HG03066 (cell line): Measurements from ENCODE around the gene CMTM3.
"Not testable (repeated sequence)": the region's sequence is repeated elsewhere in the genome, so short reads cannot be mapped to it uniquely, and the experiment has no call there.

Experiments
- ATAC-seq: cut with Tn5 transposase; IDR thresholded peaks from one replicate; pipeline ENCODE4 v1.9.1; 2021; ENCODE audit warnings: low read depth; ENCODE audit not compliant: unreplicated experiment

The CMTM3 gene

GRCh38 chr16:66604376-66605176 is at the start of gene CMTM3:
Gene CMTM3 (plus strand): TSS chr16:66604704. CDS start chr16:66604806, 102 bp downstream.
- peak; percentile 50 for ATAC-seq

- no peak for ATAC-seq
These were observed 44.4 kb upstream of the CMTM3 start for GRCh38 chr16:66560107-66560506.

- ATAC-seq: no peak
These were observed 43.0 kb upstream of the CMTM3 start for GRCh38 chr16:66561381-66562080.

- no peak for ATAC-seq
These were observed 42.1 kb upstream of the CMTM3 start for GRCh38 chr16:66562409-66562808.

GRCh38 chr16:66562986-66563385 is 41.5 kb upstream of the CMTM3 start:
- ATAC-seq: no peak

GRCh38 chr16:66563574-66564334 is 40.8 kb upstream of the CMTM3 start:
- no peak for ATAC-seq

GRCh38 chr16:66566051-66566901 is 38.2 kb upstream of the CMTM3 start, which contains the start of gene CMTM1:
Gene CMTM1 (plus strand): TSS chr16:66566439. CDS start chr16:66566514, 75 bp downstream.
- ATAC-seq: no peak

GRCh38 chr16:66567270-66567669 is 37.2 kb upstream of the CMTM3 start:
- not testable (repeated sequence) for ATAC-seq

- no peak for ATAC-seq
These were observed 36.1 kb upstream of the CMTM3 start for GRCh38 chr16:66568355-66568754.

- no peak for ATAC-seq
These were observed 35.4 kb upstream of the CMTM3 start for GRCh38 chr16:66569131-66569530.

GRCh38 chr16:66569827-66570405 is 34.6 kb upstream of the CMTM3 start:
- no peak for ATAC-seq

- no peak for ATAC-seq
These were observed 32.1 kb upstream of the CMTM3 start for GRCh38 chr16:66572356-66572755.

- no peak for ATAC-seq
These were observed 30.4 kb upstream of the CMTM3 start for GRCh38 chr16:66574081-66574480.

- ATAC-seq: no peak
These were observed 30.0 kb upstream of the CMTM3 start for GRCh38 chr16:66574531-66574930.

- no peak for ATAC-seq
These were observed 29.4 kb upstream of the CMTM3 start for GRCh38 chr16:66575060-66575459.

- ATAC-seq: no peak
These were observed 28.2 kb upstream of the CMTM3 start for GRCh38 chr16:66576296-66576695.

- ATAC-seq: no peak
These were observed 25.6 kb upstream of the CMTM3 start, which contains the start of gene CMTM2 for GRCh38 chr16:66578651-66579531. Gene CMTM2 (plus strand): TSS chr16:66579463. CDS start chr16:66579608, 145 bp downstream.

GRCh38 chr16:66580605-66581209 is 23.8 kb upstream of the CMTM3 start:
- ATAC-seq: no peak
